ENCODE results near the gene TNIK. TPM values are rescaled to one million over a fixed set of nuclear protein-coding genes. Genes with fewer than 3 reads are reported as not detected.
"Not testable (repeated sequence)": the region's sequence is repeated elsewhere in the genome, so short reads cannot be mapped to it uniquely, and the experiment has no call there.

Gene TNIK
- total RNA-seq, 2 donors from 2014 or later = 96.4 to 98.9 TPM

GRCh38 chr3:171451915-171452314, 8.3 kb downstream of the TNIK start:
- H3K4me3 Mint-ChIP-seq = no peak overlapping the region

GRCh38 chr3:171447579-171447891, 12.7 kb downstream of the TNIK start:
- H3K9me3 ChIP-seq (ENCODE audit: control insufficient read depth, low read length, poor library complexity, severe bottlenecking); H3K36me3 Mint-ChIP-seq (ENCODE audit: low read depth); DNase-seq; H3K4me3 Mint-ChIP-seq; ATAC-seq; H3K27ac Mint-ChIP-seq; H3K27me3 Mint-ChIP-seq: not testable (repeated sequence)
- H3K4me1 Mint-ChIP-seq = peaks cover 44% of the 10 kb centered on the region

More at GRCh38 chr3:171451915-171452314, 8.3 kb downstream of the TNIK start:
- Mint-ChIP-seq H3K36me3 (ENCODE audit: low read depth) (no peaks in the 10 kb centered on the region), H3K27me3 (no peaks in the 10 kb centered on the region), H3K4me1 (peaks cover 41% of the 10 kb centered on the region), H3K27ac (no peak overlapping the region)
- ATAC-seq (no peak), DNase-seq (no peak)
- no peaks in the 10 kb centered on the region for H3K9me3 ChIP-seq (ENCODE audit: control insufficient read depth, low read length, poor library complexity, severe bottlenecking)

- Mint-ChIP-seq H3K36me3 (ENCODE audit: low read depth) (no peaks in the 10 kb centered on the region), H3K4me1 (peaks cover 44% of the 10 kb centered on the region), H3K4me3 (no peak overlapping the region), H3K27me3 (no peaks in the 10 kb centered on the region), H3K27ac (no peak overlapping the region)
- H3K9me3 ChIP-seq (ENCODE audit: control insufficient read depth, low read length, poor library complexity, severe bottlenecking) = no peaks in the 10 kb centered on the region
- DNase-seq (no peak), ATAC-seq (no peak)
Measured at GRCh38 chr3:171446801-171447578, 13.2 kb downstream of the TNIK start.

- Mint-ChIP-seq H3K4me3 (no peak overlapping the region), H3K27ac (no peak overlapping the region), H3K4me1 (peaks cover 45% of the 10 kb centered on the region), H3K27me3 (no peaks in the 10 kb centered on the region), H3K36me3 (ENCODE audit: low read depth) (peaks cover under 1% of the 10 kb centered on the region)
- no peaks in the 10 kb centered on the region for H3K9me3 ChIP-seq (ENCODE audit: control insufficient read depth, low read length, poor library complexity, severe bottlenecking)
- no peak for DNase-seq
- no peak for ATAC-seq
Measured at GRCh38 chr3:171446301-171446700, 13.9 kb downstream of the TNIK start.

GRCh38 chr3:171445620-171446204, 14.5 kb downstream of the TNIK start:
- Mint-ChIP-seq H3K36me3 (ENCODE audit: low read depth) (peaks cover 2% of the 10 kb centered on the region), H3K27ac (no peak overlapping the region), H3K4me3 (peak overlapping the region; percentile 39), H3K4me1 (peaks cover 45% of the 10 kb centered on the region), H3K27me3 (no peaks in the 10 kb centered on the region)
- no peak for DNase-seq
- ATAC-seq = peak; percentile 23
- no peaks in the 10 kb centered on the region for H3K9me3 ChIP-seq (ENCODE audit: control insufficient read depth, low read length, poor library complexity, severe bottlenecking)

GRCh38 chr3:171444001-171444690, 16.1 kb downstream of the TNIK start:
- Mint-ChIP-seq H3K4me1 (peaks cover 51% of the 10 kb centered on the region), H3K27ac (peak overlapping the region; percentile 6), H3K27me3 (no peaks in the 10 kb centered on the region), H3K36me3 (ENCODE audit: low read depth) (peaks cover 2% of the 10 kb centered on the region), H3K4me3 (no peak overlapping the region)
- ATAC-seq = no peak
- DNase-seq = no peak
- no peaks in the 10 kb centered on the region for H3K9me3 ChIP-seq (ENCODE audit: control insufficient read depth, low read length, poor library complexity, severe bottlenecking)

- H3K4me3 Mint-ChIP-seq = no peak overlapping the region
- H3K27me3 Mint-ChIP-seq = no peaks in the 10 kb centered on the region
- no peak for DNase-seq
- ATAC-seq = no peak
- peaks cover 52% of the 10 kb centered on the region for H3K4me1 Mint-ChIP-seq
- peaks cover 2% of the 10 kb centered on the region for H3K36me3 Mint-ChIP-seq (ENCODE audit: low read depth)
- H3K9me3 ChIP-seq (ENCODE audit: control insufficient read depth, low read length, poor library complexity, severe bottlenecking) = no peaks in the 10 kb centered on the region
- H3K27ac Mint-ChIP-seq = peak overlapping the region; percentile 6
Measured at GRCh38 chr3:171443211-171443957, 16.8 kb downstream of the TNIK start.

GRCh38 chr3:171442184-171442583, 18.0 kb downstream of the TNIK start:
- H3K9me3 ChIP-seq (ENCODE audit: control insufficient read depth, low read length, poor library complexity, severe bottlenecking) = no peaks in the 10 kb centered on the region
- Mint-ChIP-seq H3K4me3 (no peak overlapping the region), H3K4me1 (peaks cover 49% of the 10 kb centered on the region), H3K27ac (no peak overlapping the region), H3K36me3 (ENCODE audit: low read depth) (peaks cover 2% of the 10 kb centered on the region), H3K27me3 (no peaks in the 10 kb centered on the region)
- DNase-seq (no peak), ATAC-seq (no peak)

- H3K4me1 Mint-ChIP-seq = peaks cover 53% of the 10 kb centered on the region
- peaks cover 2% of the 10 kb centered on the region for H3K36me3 Mint-ChIP-seq (ENCODE audit: low read depth)
- ATAC-seq (no peak), DNase-seq (no peak)
- no peaks in the 10 kb centered on the region for H3K27me3 Mint-ChIP-seq
- H3K27ac Mint-ChIP-seq = no peak overlapping the region
- H3K9me3 ChIP-seq (ENCODE audit: control insufficient read depth, low read length, poor library complexity, severe bottlenecking) = no peaks in the 10 kb centered on the region
- no peak overlapping the region for H3K4me3 Mint-ChIP-seq
Measured at GRCh38 chr3:171441381-171441780, 18.8 kb downstream of the TNIK start.

- Mint-ChIP-seq H3K36me3 (ENCODE audit: low read depth) (peaks cover 4% of the 10 kb centered on the region), H3K4me1 (peaks cover 49% of the 10 kb centered on the region), H3K27ac (peak overlapping the region; percentile 51), H3K4me3 (peak overlapping the region; percentile 31), H3K27me3 (no peaks in the 10 kb centered on the region)
- H3K9me3 ChIP-seq (ENCODE audit: control insufficient read depth, low read length, poor library complexity, severe bottlenecking) = no peaks in the 10 kb centered on the region
- ATAC-seq (no peak), DNase-seq (no peak)
Measured at GRCh38 chr3:171439996-171440395, 20.2 kb downstream of the TNIK start.

GRCh38 chr3:171437115-171437756, 23.0 kb downstream of the TNIK start:
- Mint-ChIP-seq H3K27ac (no peak overlapping the region), H3K27me3 (no peaks in the 10 kb centered on the region), H3K4me3 (no peak overlapping the region), H3K4me1 (peaks cover 46% of the 10 kb centered on the region), H3K36me3 (ENCODE audit: low read depth) (peaks cover 4% of the 10 kb centered on the region)
- H3K9me3 ChIP-seq (ENCODE audit: control insufficient read depth, low read length, poor library complexity, severe bottlenecking) = no peaks in the 10 kb centered on the region
- DNase-seq = no peak
- no peak for ATAC-seq

GRCh38 chr3:171436380-171436779, 23.8 kb downstream of the TNIK start:
- no peaks in the 10 kb centered on the region for H3K27me3 Mint-ChIP-seq
- H3K4me1 Mint-ChIP-seq = peaks cover 49% of the 10 kb centered on the region
- ATAC-seq (no peak), DNase-seq (no peak)
- peaks cover 7% of the 10 kb centered on the region for H3K36me3 Mint-ChIP-seq (ENCODE audit: low read depth)
- H3K9me3 ChIP-seq (ENCODE audit: control insufficient read depth, low read length, poor library complexity, severe bottlenecking) = no peaks in the 10 kb centered on the region
- H3K27ac Mint-ChIP-seq = peak overlapping the region; percentile 79
- peak overlapping the region; percentile 12 for H3K4me3 Mint-ChIP-seq

- ATAC-seq (no peak), DNase-seq (no peak)
- Mint-ChIP-seq H3K4me3 (no peak overlapping the region), H3K4me1 (peaks cover 43% of the 10 kb centered on the region), H3K27me3 (no peaks in the 10 kb centered on the region), H3K27ac (peak overlapping the region; percentile 79), H3K36me3 (ENCODE audit: low read depth) (peaks cover 5% of the 10 kb centered on the region)
- H3K9me3 ChIP-seq (ENCODE audit: control insufficient read depth, low read length, poor library complexity, severe bottlenecking) = no peaks in the 10 kb centered on the region
Measured at GRCh38 chr3:171435757-171436156, 24.4 kb downstream of the TNIK start.

All from T-helper 17 cell (primary cell).